ENCODE measurements around the gene BAG1.
A peak's percentile ranks its signal among the peaks of the same experiment; 100 is the strongest.

Gene BAG1

GRCh38 chr9:33242609-33243134 lies 21.8 kb downstream of the BAG1 start:
- DNase-seq (ENCODE audit: low read depth) = no peak

GRCh38 chr9:33241298-33241697 lies 23.2 kb downstream of the BAG1 start:
- no peak for DNase-seq (ENCODE audit: low read depth)

- DNase-seq (ENCODE audit: low read depth) = no peak
Observed at GRCh38 chr9:33239921-33240320, 24.6 kb downstream of the BAG1 start, which contains the start of gene SPINK4. SPINK4 (plus strand) TSS chr9:33240167; CDS start chr9:33240209, 42 bp downstream.

- no peak for DNase-seq (ENCODE audit: low read depth)
Observed at GRCh38 chr9:33236571-33236970, 27.9 kb downstream of the BAG1 start.

- DNase-seq (ENCODE audit: low read depth) = no peak
Observed at GRCh38 chr9:33234511-33235467, 29.7 kb downstream of the BAG1 start.

GRCh38 chr9:33233626-33234342 lies 30.7 kb downstream of the BAG1 start:
- DNase-seq (ENCODE audit: low read depth) = no peak

GRCh38 chr9:33232815-33233214 lies 31.7 kb downstream of the BAG1 start:
- DNase-seq (ENCODE audit: low read depth) = no peak

- DNase-seq (ENCODE audit: low read depth) = no peak
Observed at GRCh38 chr9:33231623-33231942, 32.9 kb downstream of the BAG1 start.

GRCh38 chr9:33230756-33231622 lies 33.5 kb downstream of the BAG1 start:
- DNase-seq (ENCODE audit: low read depth) = no peak

GRCh38 chr9:33229359-33230114 lies 35.0 kb downstream of the BAG1 start:
- no peak for DNase-seq (ENCODE audit: low read depth)

- DNase-seq (ENCODE audit: low read depth) = no peak
Observed at GRCh38 chr9:33228606-33229005, 35.9 kb downstream of the BAG1 start.

- DNase-seq (ENCODE audit: low read depth) = no peak
Observed at GRCh38 chr9:33227741-33228140, 36.8 kb downstream of the BAG1 start.

GRCh38 chr9:33227008-33227398 lies 37.5 kb downstream of the BAG1 start:
- DNase-seq (ENCODE audit: low read depth) = no peak

GRCh38 chr9:33225319-33226147 lies 39.0 kb downstream of the BAG1 start:
- peak; percentile 67 for DNase-seq (ENCODE audit: low read depth)

- no peak for DNase-seq (ENCODE audit: low read depth)
Observed at GRCh38 chr9:33223696-33224095, 40.8 kb downstream of the BAG1 start.

- no peak for DNase-seq (ENCODE audit: low read depth)
Observed at GRCh38 chr9:33222031-33222430, 42.5 kb downstream of the BAG1 start.

GRCh38 chr9:33221568-33221884 lies 43.0 kb downstream of the BAG1 start:
- no peak for DNase-seq (ENCODE audit: low read depth)

- DNase-seq (ENCODE audit: low read depth) = no peak
Observed at GRCh38 chr9:33220681-33221567, 43.6 kb downstream of the BAG1 start.

GRCh38 chr9:33211695-33212393 lies 52.7 kb downstream of the BAG1 start:
- no peak for DNase-seq (ENCODE audit: low read depth)
